Ascending aorta (tissue), 2 donors: ENCODE data around the gene TRAPPC14. TPM values are rescaled to one million over a fixed set of nuclear protein-coding genes. Genes with fewer than 3 reads are reported as not detected.
"Not testable (repeated sequence)": the region's sequence is repeated elsewhere in the genome, so short reads cannot be mapped to it uniquely, and the experiment has no call there.

Experiments
- DNase-seq, 2 donors: peaks; one replicate each; pipeline ENCODE4 v3.0.0-alpha.2; 2019; ENCODE audit warnings: low spot score in 2 of 2
- H3K27ac ChIP-seq, 2 donors: fragments of 200-600 bp; sonication (generic); one replicate each; pipeline ENCODE4 v1.5.1; 2016 to 2017; ENCODE audit warnings: mild to moderate bottlenecking in 1 of 2
- H3K27me3 ChIP-seq: fragments of 200-600 bp; sonication (generic); one replicate; pipeline ENCODE4 v1.5.1; 2017
- H3K36me3 ChIP-seq, 2 donors: fragments of 200-600 bp; sonication (generic); one replicate each; pipeline ENCODE4 v1.5.1; 2016
- H3K4me1 ChIP-seq, 2 donors: fragments of 200-600 bp; sonication (generic); one replicate each; pipeline ENCODE4 v1.5.1; 2016 to 2017; ENCODE audit warnings: mild to moderate bottlenecking in 1 of 2
- H3K4me3 ChIP-seq, 2 donors: fragments of 200-600 bp; sonication (generic); one replicate each; pipeline ENCODE4 v1.5.1; 2016 to 2017; ENCODE audit warnings: mild to moderate bottlenecking in 1 of 2
- H3K9me3 ChIP-seq, 2 donors: fragments of 200-600 bp; sonication (generic); one replicate each; pipeline ENCODE4 v1.5.1; 2016
- intact Hi-C: fragments of 100-400 bp; cut with DNase I; formaldehyde crosslinking; loops from one replicate; pipeline ENCODE4 v1.15.1; 2023
- total RNA-seq: library from RNA; depleted of rRNA; stranded (reverse); fragments of >200 nt; gene quantifications from one replicate; pipeline ENCODE4 v1.1.0, GENCODE V29; 2016
- TF ChIP-seq, protein P1 (sequence below), 3 experiments: fragments of 200-600 bp in 2 of 3; fragments of 450-650 bp in 1 of 3; sonication (generic) in 2 of 3; IDR thresholded peaks; one replicate each; pipeline ENCODE4 v1.5.1; 2016 to 2019; ENCODE audit warnings: antibody characterized with exemption in 3 of 3, mild to moderate bottlenecking in 1 of 3, moderate library complexity in 1 of 3

TRAPPC14 gene
- total RNA-seq, 1 donor from 2014 or later: 22.0 TPM

DNA sequence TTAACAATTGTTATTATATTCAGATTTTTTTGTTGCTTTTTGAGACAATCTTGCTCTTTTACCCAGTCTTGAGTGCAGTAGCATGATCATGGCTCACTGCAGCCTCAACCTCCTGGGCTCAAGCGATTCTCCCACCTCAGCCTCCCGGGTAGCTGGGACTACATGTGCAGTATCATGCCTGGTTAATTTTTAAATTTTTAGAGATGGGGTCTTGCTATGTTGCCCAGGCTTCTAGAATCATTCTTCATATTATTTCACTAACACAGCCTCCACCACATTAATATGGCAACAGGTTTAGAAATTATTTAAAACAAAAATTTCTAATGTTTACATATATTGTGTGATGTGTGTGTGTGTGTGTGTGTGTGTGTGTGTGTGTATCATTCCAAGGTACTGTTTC is 11.2 kb downstream of the TRAPPC14 start:
- TF ChIP-seq, protein P1, sequence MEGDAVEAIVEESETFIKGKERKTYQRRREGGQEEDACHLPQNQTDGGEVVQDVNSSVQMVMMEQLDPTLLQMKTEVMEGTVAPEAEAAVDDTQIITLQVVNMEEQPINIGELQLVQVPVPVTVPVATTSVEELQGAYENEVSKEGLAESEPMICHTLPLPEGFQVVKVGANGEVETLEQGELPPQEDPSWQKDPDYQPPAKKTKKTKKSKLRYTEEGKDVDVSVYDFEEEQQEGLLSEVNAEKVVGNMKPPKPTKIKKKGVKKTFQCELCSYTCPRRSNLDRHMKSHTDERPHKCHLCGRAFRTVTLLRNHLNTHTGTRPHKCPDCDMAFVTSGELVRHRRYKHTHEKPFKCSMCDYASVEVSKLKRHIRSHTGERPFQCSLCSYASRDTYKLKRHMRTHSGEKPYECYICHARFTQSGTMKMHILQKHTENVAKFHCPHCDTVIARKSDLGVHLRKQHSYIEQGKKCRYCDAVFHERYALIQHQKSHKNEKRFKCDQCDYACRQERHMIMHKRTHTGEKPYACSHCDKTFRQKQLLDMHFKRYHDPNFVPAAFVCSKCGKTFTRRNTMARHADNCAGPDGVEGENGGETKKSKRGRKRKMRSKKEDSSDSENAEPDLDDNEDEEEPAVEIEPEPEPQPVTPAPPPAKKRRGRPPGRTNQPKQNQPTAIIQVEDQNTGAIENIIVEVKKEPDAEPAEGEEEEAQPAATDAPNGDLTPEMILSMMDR (IDR thresholded peaks at IDR 0.05): no peak
- no peak for DNase-seq
- intact Hi-C loops: no loop called here
- Histone ChIP-seq H3K27ac (no peak overlapping the region), H3K4me1 (peaks cover 6 to 9% of the 10 kb centered on the region in 2 donors), H3K27me3 (no peaks in the 10 kb centered on the region), H3K9me3 (no peaks in the 10 kb centered on the region), H3K36me3 (no peaks in the 10 kb centered on the region), H3K4me3 (no peak overlapping the region)

DNA sequence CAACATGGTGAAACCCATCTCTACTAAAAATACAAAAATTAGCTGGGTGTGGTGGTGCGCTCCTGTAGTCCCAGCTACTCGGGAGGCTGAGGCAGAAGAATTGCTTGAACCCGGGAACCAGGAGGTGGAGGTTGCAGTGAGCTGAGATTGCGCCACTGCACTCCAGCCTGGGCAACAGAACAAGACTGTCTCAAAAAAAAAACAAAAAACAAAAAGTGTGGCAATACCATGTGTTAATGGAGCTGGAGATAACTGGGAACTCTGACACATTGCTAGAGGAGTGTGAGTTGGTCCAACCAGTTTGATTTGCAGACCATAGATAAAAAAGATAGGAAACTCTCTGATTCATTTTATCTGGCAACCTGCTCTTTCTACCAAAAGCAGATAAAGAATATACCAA is 12.2 kb downstream of the TRAPPC14 start:
- H3K27ac ChIP-seq, DNase-seq, intact Hi-C loops, H3K27me3 ChIP-seq, H3K4me3 ChIP-seq, H3K36me3 ChIP-seq, H3K4me1 ChIP-seq, H3K9me3 ChIP-seq: not testable (repeated sequence)

DNA sequence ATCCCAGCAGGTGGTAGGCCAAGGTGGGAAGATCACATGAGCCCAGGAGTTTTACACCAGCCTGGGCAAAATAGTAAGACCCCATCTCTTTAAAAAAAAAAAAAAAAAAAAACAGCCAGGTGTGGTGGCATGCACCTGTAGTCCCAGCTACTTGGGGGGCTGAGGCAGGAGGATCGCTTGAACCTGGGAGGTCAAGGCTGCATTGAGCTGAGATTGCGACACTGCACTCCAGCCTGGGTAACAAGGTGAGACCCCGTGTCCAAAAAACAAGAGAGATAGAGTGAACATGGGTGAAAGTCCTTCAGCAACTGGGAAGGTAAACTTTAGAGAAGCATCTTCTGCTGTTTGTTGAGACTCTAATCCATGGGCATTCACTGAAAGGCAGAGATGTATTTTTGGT is 16.1 kb downstream of the TRAPPC14 start:
- DNase-seq: no peak
- no peaks in the 10 kb centered on the region for H3K27me3 ChIP-seq
- H3K36me3 ChIP-seq: no peaks in the 10 kb centered on the region
- intact Hi-C loops: no loop called here
- TF ChIP-seq, protein P1 (IDR thresholded peaks at IDR 0.05): no peak
- H3K4me3 ChIP-seq: no peak overlapping the region
- no peak overlapping the region for H3K27ac ChIP-seq
- H3K9me3 ChIP-seq: no peaks in the 10 kb centered on the region
- H3K4me1 ChIP-seq: no peaks in the 10 kb centered on the region

DNA sequence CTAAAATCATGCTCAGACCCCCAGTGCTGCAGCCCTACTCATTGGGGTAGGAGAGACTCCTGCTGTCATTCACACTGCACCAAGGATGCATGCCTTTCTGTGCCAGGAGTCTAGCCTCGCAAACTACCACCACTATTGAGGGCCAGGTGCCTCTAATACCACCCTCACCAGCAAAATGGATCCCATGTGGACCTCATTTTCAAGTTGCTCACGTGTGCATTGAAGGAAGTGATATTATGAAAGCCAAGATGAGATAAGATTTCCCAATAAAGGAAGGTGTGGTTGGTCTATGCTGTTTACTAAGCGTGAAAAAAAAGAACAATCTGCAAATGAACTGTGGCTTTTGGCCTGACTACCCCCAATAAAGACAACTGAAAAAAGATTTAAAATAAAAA is 17.0 kb downstream of the TRAPPC14 start:
- Histone ChIP-seq H3K4me3 (no peak overlapping the region), H3K27ac (no peak overlapping the region), H3K4me1 (no peaks in the 10 kb centered on the region), H3K27me3 (no peaks in the 10 kb centered on the region), H3K9me3 (no peaks in the 10 kb centered on the region), H3K36me3 (no peaks in the 10 kb centered on the region)
- no peak for DNase-seq
- TF ChIP-seq, protein P1 (IDR thresholded peaks at IDR 0.05): no peak
- intact Hi-C loops: no loop called here

DNA sequence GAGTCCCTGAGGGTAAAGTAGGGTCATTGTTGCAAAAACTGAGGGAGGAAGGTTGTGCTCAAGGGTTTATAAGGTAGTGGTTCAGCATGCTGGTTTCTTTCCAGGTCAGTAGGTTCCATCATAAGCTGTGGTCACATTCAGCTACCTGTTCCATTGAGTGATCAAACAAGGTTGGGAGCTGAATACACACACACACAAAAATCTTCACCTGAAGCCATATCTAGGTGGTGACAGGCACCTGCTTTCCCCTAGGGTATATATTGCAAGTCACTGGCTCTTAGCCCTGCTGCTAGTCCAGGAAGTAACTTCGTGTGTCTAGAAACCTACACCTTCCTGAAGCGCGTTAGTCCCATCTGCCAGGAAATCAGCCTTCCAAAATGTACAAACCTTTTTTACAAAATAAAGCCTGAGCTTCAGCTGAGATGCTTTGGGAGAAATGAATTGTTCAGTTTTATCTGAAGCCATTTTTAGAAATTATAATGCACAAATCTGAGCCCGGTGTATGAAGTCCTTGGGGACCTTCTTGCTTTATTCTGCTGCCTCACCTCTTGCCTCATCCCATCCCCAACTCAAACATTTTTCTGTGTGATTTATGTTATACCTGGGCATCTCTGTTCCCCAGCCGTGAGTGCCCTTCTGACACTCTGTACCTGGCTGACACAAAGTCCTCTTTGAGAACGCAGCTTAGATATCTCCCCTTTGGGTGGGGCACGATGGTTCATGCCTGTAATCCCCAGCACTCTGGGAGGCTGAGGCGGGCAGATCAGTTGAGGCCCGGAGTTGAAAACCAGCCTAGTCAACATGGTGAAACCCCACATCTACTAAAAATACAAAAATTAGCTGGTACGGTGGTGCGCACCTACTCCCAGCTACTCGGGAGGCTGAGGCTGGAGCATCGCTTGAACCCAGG is 20.4 kb downstream of the TRAPPC14 start:
- DNase-seq: no peak
- Histone ChIP-seq H3K9me3 (no peaks in the 10 kb centered on the region), H3K4me3 (no peak overlapping the region), H3K36me3 (no peaks in the 10 kb centered on the region), H3K27ac (no peak overlapping the region), H3K27me3 (no peaks in the 10 kb centered on the region), H3K4me1 (no peaks in the 10 kb centered on the region)
- TF ChIP-seq, protein P1 (IDR thresholded peaks at IDR 0.05): no peak
- intact Hi-C loops: no loop called here

DNA sequence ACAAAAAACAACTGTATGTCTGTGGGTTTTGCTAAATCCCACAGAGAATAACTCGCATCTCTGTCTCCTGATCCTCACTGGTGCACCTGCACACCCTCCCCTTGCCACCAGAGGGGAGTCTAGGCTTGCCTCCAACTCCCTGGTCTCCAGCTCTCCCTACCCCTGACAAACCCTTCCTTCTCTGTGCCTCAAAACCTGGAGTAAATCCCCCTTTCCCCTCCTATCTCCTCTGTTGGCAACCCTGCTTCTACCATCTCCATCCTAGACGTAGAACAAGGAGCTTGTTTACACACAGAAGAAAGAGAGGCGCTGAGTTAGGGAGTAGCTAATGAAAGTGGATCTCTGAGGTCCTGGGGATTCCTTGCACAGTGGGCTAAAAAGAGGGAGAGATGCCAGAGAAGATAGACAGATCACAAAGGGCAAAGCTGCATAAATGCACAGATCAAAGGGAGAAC is 25.8 kb downstream of the TRAPPC14 start:
- intact Hi-C loops: loop anchor here (5.0 kb wide), 2 partner anchors 85 to 140 kb away; partner anchors contain the start of gene PVRIG

More for the DNA sequence above, 25.8 kb downstream of the TRAPPC14 start:
- Histone ChIP-seq H3K36me3 (no peaks in the 10 kb centered on the region), H3K9me3 (no peaks in the 10 kb centered on the region), H3K27ac (no peak overlapping the region), H3K4me1 (peaks cover 0 to 8% of the 10 kb centered on the region in 2 donors), H3K4me3 (no peak overlapping the region), H3K27me3 (no peaks in the 10 kb centered on the region)
- TF ChIP-seq, protein P1 (IDR thresholded peaks at IDR 0.05): peak; percentile 62 to 70 (median 69)
- DNase-seq: no peak
